Upper lobe of left lung (tissue), 6 donors: ENCODE data around the gene DTNA. TPM values are rescaled to one million over a fixed set of nuclear protein-coding genes. Genes with fewer than 3 reads are reported as not detected.

Experiments
- ATAC-seq, 2 donors: fragments of 200-7000 bp; cut with Tn5 transposase; one replicate each; pipeline ENCODE4 v1.9.1; 2022; ENCODE audit warnings: mild to moderate bottlenecking in 2 of 2, moderate library complexity in 2 of 2; ENCODE audit not compliant: low FRiP score in 2 of 2
- DNase-seq, 2 donors: peaks; one replicate each; pipeline ENCODE4 v3.0.0-alpha.2; 2019 to 2020
- H3K27ac ChIP-seq, 4 donors: fragments of 200-600 bp; sonication (generic); one replicate each; pipeline ENCODE4 v1.5.1; 2016 to 2019
- H3K27me3 ChIP-seq, 4 donors: fragments of 200-600 bp; sonication (generic); one replicate each; pipeline ENCODE4 v1.5.1; 2017 to 2019
- H3K36me3 ChIP-seq, 4 donors: fragments of 200-600 bp; sonication (generic); one replicate each; pipeline ENCODE4 v1.5.1; 2016 to 2019
- H3K4me1 ChIP-seq, 4 donors: fragments of 200-600 bp; sonication (generic); one replicate each; pipeline ENCODE4 v1.5.1; 2018 to 2019
- H3K4me3 ChIP-seq, 4 donors: fragments of 200-600 bp; sonication (generic); one replicate each; pipeline ENCODE4 v1.5.1; 2017 to 2019; ENCODE audit warnings: mild to moderate bottlenecking in 2 of 4, moderate library complexity in 1 of 4
- H3K9me3 ChIP-seq, 4 donors: fragments of 200-600 bp; sonication (generic); one replicate each; pipeline ENCODE4 v1.5.1; 2018 to 2019
- CTCF ChIP-seq, 6 experiments: fragments of 450-650 bp in 4 of 6; fragments of 200-600 bp in 2 of 6; sonication (generic) in 2 of 6; IDR thresholded peaks; one replicate each; pipeline ENCODE4 v1.5.1; 2016 to 2019; ENCODE audit warnings: antibody characterized with exemption in 6 of 6
- EP300 ChIP-seq, 4 donors: sonication (generic); formaldehyde crosslinking; IDR thresholded peaks; one replicate each; pipeline ENCODE4 v1.5.1; 2017; ENCODE audit warnings: antibody characterized with exemption in 4 of 4, control low read depth in 2 of 4
- POLR2A ChIP-seq, 4 donors: fragments of 450-650 bp; IDR thresholded peaks; one replicate each; pipeline ENCODE4 v1.5.1; 2016 to 2017; ENCODE audit warnings: antibody characterized with exemption in 4 of 4, mild to moderate bottlenecking in 2 of 4
- POLR2AphosphoS5 ChIP-seq, 2 donors: sonication (generic); formaldehyde crosslinking; IDR thresholded peaks; one replicate each; pipeline ENCODE4 v1.5.1; 2017; ENCODE audit warnings: antibody characterized with exemption in 2 of 2
- WGBS, 2 donors: methylation state at CpG; one replicate each; pipeline ENCODE4 v1.1.5; 2017 to 2018; 5-methylcytosine and 5-hydroxymethylcytosine counted together
- total RNA-seq, 6 donors: library from RNA; depleted of rRNA in 4 of 6; stranded (reverse); fragments of >200 nt in 4 of 6; gene quantifications; one replicate each; pipeline versions ENCODE4 v1.1.0 to v1.2.1, GENCODE V29; 2016 to 2021
- donor health status: DM: no; HTN: no; CAD: no; lungs with moderate emphysema.
- donor health status: DM: no; HTN: yes; CAD: no; lungs with severe emphysema.

Gene DTNA
- total RNA-seq, 6 donors from 2014 or later = 7.2 to 25.1 (median 16.7) TPM

GRCh38 chr18:34805103-34805877, 95.2 kb downstream of the DTNA start:
- ATAC-seq (no peak), DNase-seq (no peak)
- Histone ChIP-seq H3K36me3 (no peaks in the 10 kb centered on the region), H3K9me3 (no peaks in the 10 kb centered on the region), H3K4me1 (no peaks in the 10 kb centered on the region), H3K27ac (no peak overlapping the region), H3K4me3 (no peak overlapping the region), H3K27me3 (no peaks in the 10 kb centered on the region)
- TF ChIP-seq POLR2A (IDR thresholded peaks at IDR 0.05) = no peak
- no peak for TF ChIP-seq POLR2AphosphoS5 (IDR thresholded peaks at IDR 0.05)
- TF ChIP-seq CTCF (IDR thresholded peaks at IDR 0.05) = no peak
- no peak for TF ChIP-seq EP300 (IDR thresholded peaks at IDR 0.05)
- 61 to 64% methylated on average over 7 of the region's 7 CpGs for WGBS, 2 donors

GRCh38 chr18:34805878-34806351, 95.8 kb downstream of the DTNA start:
- no peak for ATAC-seq
- H3K27me3 ChIP-seq = no peaks in the 10 kb centered on the region
- no peak overlapping the region for H3K27ac ChIP-seq
- H3K4me1 ChIP-seq = no peaks in the 10 kb centered on the region
- no peak for DNase-seq
- no peak overlapping the region for H3K4me3 ChIP-seq
- no peaks in the 10 kb centered on the region for H3K36me3 ChIP-seq
- TF ChIP-seq POLR2A (IDR thresholded peaks at IDR 0.05) = no peak
- TF ChIP-seq EP300 (IDR thresholded peaks at IDR 0.05) = no peak
- no peak for TF ChIP-seq CTCF (IDR thresholded peaks at IDR 0.05)
- TF ChIP-seq POLR2AphosphoS5 (IDR thresholded peaks at IDR 0.05) = no peak
- no peaks in the 10 kb centered on the region for H3K9me3 ChIP-seq

GRCh38 chr18:34806527-34806926, 96.4 kb downstream of the DTNA start:
- ATAC-seq (no peak), DNase-seq (no peak)
- Histone ChIP-seq H3K9me3 (no peaks in the 10 kb centered on the region), H3K36me3 (no peaks in the 10 kb centered on the region), H3K4me3 (no peak overlapping the region), H3K4me1 (no peaks in the 10 kb centered on the region), H3K27me3 (no peaks in the 10 kb centered on the region), H3K27ac (no peak overlapping the region)
- TF ChIP-seq EP300 (IDR thresholded peaks at IDR 0.05) (no peak), POLR2AphosphoS5 (IDR thresholded peaks at IDR 0.05) (no peak), POLR2A (IDR thresholded peaks at IDR 0.05) (no peak), CTCF (IDR thresholded peaks at IDR 0.05) (no peak)
- WGBS, 2 donors = 45 to 48% methylated on average over 3 of the region's 3 CpGs

- DNase-seq (no peak), ATAC-seq (no peak)
Observed at GRCh38 chr18:34807106-34807796, 97.2 kb downstream of the DTNA start.

GRCh38 chr18:34808389-34808788, 98.3 kb downstream of the DTNA start:
- 81 to 92% methylated on average over 1 of the region's 1 CpG for WGBS, 2 donors
- Histone ChIP-seq H3K27me3 (no peaks in the 10 kb centered on the region), H3K4me1 (no peaks in the 10 kb centered on the region), H3K36me3 (peaks cover 0 to 5% (median 0%) of the 10 kb centered on the region in 4 donors), H3K27ac (no peak overlapping the region), H3K4me3 (no peak overlapping the region), H3K9me3 (no peaks in the 10 kb centered on the region)
- no peak for TF ChIP-seq POLR2AphosphoS5 (IDR thresholded peaks at IDR 0.05)
- no peak for TF ChIP-seq CTCF (IDR thresholded peaks at IDR 0.05)
- ATAC-seq = no peak
- DNase-seq = no peak

More at GRCh38 chr18:34807106-34807796, 97.2 kb downstream of the DTNA start:
- TF ChIP-seq POLR2AphosphoS5 (IDR thresholded peaks at IDR 0.05) = no peak
- Histone ChIP-seq H3K36me3 (no peaks in the 10 kb centered on the region), H3K9me3 (no peaks in the 10 kb centered on the region), H3K4me1 (no peaks in the 10 kb centered on the region), H3K4me3 (no peak overlapping the region), H3K27ac (no peak overlapping the region), H3K27me3 (no peaks in the 10 kb centered on the region)
- WGBS, 2 donors = 86 to 93% methylated on average over 2 of the region's 2 CpGs
